Renal pelvis (tissue), 4 donors: ENCODE data around the gene SPNS2. TPM values are rescaled to one million over a fixed set of nuclear protein-coding genes. Genes with fewer than 3 reads are reported as not detected.

Source experiments
- DNase-seq: peaks from one replicate; pipeline ENCODE4 v3.0.0-alpha.2; 2013
- polyA plus RNA-seq, 3 donors: library from polyadenylated mRNA; unstranded; fragments of 120-200 nt; gene quantifications; one replicate each; pipeline ENCODE4 v1.2.1, GENCODE V29; 2013; ENCODE audit not compliant: insufficient read length in 3 of 3

SPNS2 gene
- polyA plus RNA-seq, 3 donors = 44.2 to 53.6 (median 48.2) TPM

DNA sequence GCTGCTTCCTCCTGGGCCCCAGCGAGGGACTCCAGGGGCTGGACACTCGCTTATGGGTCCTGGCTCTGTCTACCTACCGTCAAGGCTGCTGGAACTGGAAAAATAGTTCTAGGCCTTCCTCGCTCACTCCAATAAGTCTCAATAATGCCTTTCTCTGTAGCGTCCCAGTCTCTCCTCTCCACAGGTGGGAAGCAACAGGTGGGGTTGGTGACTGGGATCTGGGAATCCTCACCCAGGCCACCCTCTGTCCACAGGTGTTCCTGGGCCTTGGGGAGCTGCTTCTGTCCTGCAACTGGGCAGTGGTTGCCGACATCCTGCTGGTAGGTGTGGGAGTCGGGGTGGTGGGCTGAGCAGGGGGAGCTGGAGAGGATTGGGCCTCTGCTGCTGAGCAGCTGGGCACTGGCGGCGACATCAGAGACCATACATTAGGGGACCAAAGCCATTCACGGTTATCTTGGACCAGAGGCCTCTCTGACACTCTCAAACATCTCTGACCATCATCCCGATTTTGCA, 20.3 kb upstream of the SPNS2 start:
- DNase-seq = no peak

DNA sequence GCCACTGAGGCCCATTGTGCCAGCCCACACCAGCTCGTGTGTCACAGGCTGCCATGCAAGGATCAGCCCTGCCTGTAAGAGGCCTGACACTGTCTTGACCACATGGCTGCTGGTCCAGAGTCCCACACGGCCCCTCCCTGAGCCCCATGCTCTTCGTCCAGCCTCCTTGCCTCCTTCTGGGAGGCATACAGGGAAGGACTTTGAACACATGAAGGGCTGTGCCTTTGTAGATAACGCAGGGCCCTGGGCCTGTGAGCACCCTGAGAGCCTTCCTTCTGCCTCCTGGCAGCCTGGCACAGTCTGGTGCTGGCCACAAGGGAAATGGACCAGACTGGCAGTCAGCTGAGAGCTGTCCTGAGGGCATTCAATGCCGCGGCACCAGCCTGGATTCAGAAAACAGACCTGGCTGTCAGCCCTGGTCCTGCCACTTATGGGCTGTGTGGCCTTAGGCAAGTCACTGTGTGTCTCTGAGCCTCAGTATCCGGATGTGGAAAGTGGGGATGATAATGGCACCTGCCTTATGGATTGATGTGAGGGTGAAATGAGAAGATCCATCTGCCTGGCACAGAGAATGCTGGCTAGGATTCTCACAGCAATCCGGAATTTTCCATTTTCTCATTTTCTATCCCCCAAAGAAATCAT, 19.2 kb upstream of the SPNS2 start:
- DNase-seq = no peak

DNA sequence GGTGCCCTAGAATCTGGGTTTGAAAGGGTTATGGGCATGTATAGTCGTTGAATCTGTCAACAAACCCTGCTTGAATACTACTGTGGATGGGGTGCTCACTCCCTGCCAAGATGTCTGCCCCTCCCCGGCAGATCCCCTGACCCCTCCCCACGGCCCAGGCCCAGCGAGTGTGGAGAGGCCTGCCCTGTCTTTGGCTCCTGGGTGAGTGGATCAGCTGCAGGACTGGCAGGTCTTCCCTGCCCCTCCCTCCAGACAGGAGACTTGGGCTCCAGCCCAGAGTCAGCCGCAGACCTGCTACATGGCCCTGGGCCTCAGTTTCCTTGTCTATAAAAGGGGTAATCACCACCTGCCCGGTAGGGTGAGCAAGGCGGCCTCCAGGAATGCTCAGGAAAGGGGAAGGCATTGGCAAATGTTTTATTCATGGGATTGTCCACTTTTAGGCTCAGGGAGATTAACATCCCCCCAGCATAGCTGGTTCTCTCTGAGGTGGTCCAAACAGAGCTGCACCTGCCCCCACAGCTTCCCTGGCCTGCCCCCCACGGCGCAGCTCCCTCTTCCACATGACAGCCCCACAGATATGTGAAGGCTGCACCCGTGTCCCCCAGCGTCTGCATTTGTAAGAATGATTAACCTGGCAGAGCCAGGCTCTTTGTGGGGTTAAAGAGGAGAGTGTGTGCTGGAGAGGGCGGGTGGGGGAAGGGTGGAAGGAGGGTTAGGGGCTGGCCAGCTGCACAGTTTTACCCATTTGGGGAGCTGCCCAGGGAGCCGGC, 18.5 kb upstream of the SPNS2 start:
- peak; percentile 78 for DNase-seq

DNA sequence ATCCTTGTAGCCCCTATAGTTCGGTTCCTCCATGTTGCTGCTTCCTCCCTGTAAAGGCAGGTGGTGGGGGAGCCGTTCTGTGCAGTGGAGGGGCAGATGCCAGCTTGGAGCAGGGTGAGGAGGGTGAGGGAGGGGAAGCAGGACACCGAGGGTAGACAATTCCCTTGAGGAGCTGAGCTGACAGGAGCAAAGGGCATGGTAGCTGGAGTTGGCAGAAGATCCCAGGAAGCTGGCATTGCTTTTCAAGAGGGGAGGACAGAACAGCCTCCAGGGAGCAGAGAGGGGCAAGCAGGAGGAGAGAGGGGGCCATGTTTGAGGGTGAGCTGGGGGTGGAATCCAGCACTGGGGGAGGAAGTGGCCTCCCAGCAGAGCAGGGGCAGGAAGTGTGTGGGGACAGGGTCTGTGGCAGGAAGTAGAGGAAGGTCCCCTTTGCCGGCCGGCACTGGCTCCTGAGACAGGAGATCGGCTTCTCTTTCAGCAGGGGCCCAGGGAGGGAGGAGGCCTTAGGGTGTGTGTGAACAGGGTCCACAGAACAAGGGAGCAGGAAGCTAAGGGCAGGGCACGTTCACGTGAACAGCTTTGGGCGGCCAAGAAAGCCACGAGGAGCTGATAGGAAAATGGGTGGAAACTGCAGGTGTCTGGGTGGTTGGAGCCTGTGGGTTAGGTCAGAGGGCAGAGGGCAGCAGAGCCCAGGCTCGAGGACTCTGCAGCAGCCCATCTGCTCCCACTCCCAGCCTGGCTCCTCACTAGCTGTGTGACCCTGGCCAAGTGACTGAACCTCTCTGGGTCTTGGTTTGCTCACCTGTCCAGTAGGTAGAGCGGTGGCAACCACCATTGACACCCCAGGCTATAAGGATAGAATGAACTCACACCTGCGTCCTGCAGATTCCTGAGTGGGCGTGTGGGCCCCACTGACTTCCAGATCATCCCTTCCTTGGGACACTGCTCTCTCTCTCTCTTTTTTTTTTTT, 17.5 kb upstream of the SPNS2 start:
- no peak for DNase-seq

DNA sequence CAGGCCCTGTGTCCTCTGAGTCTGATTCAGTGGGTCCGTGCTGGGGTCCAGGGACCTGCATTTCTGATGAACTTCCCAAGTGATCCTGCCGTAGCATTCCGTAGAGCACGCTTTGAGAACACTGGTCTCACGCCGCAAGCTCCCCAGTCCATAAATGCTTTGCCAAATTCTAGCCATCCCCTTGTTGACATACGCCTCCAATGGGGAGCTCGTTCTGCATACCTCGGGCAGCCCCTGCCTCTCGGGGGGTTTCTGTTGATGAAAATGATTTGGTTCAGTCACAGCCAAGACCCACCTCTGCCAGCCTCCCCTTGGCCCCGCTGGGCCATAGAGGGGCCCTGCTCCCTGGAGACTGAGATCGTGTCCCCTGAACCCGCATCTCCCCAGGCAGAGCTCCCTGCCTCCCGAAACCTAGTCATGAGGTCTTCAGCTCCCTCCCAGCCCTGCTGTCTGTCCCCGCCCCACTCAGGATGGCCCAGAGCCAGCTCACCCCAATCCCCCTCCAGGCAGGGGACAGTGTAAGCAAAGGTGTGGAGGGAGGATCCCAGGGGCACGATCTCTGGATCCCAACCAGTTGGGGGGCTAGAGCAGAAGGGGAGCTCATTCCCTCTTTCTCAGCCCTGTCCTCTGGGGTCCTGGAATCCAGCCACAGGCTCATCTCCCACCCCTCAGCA, 16.2 kb upstream of the SPNS2 start:
- no peak for DNase-seq

DNA sequence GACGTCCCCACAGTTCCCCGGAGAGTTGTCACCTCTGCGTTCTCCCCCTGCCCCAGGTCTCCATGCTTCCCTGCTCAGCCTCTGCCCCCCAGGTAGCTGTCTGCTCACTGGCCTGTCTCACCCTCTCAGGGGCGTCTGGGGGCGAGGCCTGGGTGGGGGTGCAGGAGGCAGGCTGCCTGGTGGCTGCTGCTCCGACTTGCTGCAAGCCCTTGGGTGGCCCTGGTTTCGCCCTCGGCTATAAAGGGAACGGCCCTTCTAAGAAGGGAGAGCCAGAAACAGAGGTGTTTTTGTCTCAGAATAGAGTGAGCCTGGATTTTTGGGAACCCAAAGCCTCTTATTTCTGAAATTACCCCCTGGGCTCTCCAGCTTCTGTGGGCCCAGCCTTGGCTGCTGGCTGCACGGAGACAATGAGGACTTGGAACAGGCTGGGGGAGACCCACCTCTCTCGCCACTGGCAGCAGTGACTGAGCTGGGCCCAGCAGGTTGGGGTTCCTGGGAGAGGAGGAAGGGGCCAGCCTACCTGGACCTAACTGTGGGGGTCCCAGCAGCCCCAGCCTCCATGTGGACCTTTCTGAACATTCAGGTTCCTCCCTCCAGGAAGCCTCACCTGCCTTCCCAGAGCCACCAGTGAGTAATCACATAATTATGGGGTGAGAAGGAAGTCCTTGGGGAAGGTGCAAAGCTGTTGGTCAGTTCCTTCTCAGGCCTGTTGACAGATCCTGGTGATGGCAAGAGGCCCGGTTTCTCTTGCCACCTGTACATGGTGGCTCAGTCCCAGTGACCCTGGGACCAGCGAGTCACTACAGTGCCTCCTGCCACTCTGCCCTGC, 15.5 kb upstream of the SPNS2 start:
- DNase-seq = no peak

DNA sequence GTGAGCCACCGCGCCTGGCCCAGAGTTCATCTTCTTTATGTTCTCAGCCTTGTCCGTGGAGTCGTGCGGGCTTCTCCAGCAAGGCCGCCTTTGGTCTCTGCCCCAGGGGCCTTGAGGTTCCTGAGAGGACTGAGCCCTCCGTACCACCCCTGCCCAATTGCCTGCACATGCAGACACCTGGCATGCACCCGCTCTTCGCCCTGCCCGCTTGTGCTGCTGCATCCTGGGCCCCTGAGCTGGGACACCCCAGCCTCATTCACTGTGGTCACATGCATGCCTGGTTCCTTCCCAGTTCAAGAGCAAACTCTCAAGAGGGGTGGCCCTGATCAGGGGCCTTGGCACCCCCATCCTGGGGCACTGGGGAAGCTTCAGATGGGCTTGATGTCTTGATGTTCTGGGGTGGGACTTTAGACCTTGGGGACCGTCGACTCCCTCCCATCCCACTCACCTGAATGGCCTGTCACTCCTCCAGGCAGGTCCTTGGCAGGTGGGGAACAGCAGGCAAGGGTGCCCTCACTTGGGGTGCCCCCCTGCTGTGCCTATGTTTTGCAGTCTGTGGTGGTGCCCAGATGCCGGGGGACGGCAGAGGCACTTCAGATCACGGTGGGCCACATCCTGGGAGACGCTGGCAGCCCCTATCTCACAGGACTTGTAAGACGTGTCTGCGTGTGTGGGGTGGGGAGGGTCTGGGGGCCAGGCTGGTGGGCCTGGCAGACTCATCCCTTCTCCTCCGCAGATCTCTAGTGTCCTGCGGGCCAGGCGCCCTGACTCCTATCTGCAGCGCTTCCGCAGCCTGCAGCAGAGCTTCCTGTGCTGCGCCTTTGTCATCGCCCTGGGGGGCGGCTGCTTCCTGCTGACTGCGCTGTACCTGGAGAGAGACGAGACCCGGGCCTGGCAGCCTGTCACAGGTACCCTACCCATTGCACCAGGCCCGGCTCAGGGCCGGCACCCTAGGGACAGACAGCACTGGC, 12.7 kb upstream of the SPNS2 start:
- DNase-seq = no peak

DNA sequence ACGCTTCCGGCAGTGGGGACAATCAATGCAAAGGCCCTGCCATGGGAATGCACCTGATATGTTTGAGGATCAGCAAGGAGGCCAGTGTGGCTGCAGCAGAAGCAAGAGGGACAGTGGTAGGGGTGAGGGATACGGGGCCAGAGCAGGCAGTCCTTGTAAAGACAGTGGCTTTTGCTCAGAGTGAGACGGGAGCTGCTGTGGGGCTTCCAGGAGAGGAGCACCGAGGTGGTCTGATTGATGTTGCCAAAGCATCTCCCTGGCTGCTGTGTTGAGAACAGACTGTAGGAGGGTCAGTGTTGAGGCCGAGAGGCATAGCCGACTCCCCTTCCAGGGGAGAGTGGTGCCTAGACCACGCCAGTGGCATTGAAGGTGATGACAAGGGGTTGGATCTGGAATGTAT, 11.4 kb upstream of the SPNS2 start:
- DNase-seq = no peak

DNA sequence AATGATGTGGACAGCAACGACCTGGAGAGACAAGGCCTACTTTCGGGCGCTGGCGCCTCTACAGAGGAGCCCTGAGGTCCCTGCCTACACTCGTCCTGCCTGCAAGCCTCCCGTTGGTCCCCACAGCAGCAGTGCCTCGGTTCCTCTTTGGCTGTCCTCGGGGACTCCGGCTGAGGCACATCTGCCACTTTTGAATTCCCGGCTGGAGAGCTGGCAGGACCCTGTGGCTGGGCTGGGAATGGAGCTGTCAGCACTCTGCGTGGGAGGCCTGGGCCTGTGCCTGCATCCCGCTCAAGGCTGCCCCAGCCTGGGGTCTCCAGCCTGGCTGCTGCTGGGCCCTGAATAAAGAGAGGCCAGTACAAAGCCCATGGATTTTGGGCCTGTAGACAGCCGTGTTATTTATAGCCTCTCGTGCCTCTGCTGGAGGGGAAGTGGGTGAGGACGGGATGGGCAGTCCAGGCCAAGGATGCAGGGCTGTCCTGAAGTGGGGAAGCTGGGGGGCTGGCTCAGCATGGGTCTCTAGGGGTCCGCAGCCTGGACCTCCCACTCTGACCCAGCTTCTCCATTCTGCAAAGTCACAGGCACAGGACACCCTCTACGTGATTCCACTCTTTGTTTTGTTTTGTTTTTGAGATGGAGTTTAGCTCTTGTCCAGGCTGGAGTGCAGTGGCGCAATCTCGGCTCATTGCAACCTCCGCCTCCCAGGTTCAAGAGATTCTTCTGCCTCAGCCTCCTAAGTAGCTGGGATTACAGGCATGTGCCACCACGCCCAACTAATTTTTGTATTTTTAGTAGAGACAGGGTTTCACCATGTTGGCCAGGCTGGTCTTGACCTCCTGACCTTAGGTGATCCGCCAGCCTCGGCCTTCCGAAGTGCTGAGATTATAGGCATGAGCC, 10.6 kb upstream of the SPNS2 start:
- no peak for DNase-seq

DNA sequence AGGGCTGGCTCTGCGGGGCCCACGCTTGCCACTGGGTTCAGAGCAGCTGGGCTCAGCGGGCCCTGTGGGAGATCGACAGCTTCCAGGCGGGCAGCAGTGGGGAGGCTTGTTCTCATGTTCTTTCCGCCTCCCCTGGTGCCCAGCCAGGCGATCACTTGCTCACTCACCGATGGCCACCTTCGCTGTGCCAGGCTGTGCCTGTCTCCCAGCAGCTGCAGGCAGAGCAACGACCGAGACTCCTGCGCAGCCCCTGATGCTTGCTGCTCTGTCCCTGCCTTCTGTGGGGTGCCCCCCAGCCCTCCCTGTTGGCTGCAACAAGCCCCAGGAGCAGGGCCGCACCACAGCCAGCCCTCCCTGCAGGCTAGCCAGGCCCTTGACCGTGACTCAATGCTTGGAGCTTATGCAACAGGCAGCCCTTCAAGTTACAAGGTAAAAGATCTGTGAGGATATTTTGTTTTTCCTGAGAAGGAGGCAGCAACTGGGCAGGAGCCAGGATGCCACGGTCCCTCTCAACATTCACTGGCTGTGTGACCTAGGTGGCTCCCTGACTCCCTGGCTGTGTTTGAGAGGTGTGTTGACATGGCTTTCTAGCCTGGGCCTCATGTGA, 9.6 kb upstream of the SPNS2 start:
- no peak for DNase-seq

DNA sequence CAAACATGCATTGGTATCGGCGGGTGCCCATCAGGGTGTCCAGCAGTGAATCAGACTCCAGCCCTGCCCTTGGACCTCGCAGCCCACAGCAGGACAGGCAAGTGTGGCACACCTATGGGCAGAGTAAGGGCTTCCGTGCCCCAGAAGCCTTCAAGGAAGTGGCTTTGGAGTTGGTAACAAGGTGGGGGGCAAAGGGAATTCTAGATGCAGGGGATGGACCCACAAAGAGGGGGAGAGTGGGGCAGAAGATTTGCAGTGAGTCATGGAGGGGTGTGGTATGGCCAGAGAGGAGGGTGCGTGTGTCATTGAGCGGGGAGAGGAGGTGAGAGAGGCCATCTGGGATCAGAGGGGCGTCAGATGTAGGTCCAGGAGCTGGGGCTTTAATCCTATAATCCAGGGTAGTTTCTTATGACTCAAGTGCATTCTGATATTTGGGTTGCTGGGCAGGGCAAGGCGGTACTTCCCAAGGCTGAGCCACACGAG, 8.5 kb upstream of the SPNS2 start:
- DNase-seq = no peak

DNA sequence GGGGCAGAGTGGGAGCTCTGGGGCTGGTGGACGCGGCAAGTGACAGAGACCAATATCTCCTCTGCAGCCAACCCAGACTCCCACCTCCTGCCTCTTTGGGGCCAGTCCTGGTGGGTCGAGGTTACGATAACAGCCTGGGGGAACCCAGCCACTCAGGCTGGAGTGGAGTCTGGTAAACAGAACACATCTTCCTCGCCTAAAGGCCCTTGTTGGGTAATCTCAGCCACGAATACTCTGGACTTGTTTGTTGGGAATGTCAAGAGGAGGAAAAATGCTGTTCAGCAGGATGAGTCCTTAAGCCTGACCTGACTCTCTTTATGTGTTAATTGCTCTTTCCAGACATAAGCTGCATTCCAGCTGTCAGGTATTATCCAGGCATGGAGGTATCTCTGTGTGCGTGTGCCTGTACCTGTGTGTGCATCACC, 8.0 kb upstream of the SPNS2 start:
- no peak for DNase-seq

DNA sequence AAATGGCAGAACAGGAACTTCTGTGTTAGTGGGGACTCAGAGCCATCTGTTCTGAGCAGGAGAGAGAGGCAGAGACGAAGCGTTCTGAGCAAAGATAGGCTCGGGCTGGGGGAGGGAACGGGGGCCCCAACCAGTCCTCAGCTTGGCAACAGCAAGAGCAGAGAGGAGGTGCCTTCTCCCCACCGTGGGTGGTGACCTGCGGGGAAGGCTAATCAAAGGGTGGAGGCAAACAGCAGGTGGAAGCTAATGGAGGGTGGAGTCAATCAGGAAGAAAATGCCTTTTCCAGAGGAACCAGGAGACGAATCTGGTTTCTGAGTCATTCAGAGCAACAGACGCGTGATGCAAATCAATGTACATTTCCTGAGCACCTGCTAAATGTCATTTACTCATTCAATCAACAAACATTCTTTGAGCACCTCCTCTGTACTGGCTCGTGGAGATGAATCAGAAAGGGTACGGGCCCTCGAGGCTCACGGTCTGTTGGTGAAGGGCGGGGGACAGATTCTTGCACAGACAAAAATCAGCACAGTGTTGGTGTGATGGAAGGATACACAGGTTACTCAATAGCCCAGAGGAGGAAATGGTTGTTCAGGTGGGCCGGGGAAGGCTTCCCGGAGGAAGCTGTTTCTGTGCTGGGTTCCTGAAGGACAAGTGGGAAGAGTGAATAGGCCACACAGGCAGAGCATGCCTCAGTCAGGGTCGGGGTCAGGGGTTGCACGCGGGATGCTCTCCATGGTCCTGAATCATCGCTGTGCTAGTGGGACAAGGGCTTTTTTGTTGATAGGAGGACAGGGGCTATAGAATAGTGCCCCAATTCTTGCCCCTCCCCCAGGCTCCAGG, 5.7 kb upstream of the SPNS2 start:
- DNase-seq = peak; percentile 81

DNA sequence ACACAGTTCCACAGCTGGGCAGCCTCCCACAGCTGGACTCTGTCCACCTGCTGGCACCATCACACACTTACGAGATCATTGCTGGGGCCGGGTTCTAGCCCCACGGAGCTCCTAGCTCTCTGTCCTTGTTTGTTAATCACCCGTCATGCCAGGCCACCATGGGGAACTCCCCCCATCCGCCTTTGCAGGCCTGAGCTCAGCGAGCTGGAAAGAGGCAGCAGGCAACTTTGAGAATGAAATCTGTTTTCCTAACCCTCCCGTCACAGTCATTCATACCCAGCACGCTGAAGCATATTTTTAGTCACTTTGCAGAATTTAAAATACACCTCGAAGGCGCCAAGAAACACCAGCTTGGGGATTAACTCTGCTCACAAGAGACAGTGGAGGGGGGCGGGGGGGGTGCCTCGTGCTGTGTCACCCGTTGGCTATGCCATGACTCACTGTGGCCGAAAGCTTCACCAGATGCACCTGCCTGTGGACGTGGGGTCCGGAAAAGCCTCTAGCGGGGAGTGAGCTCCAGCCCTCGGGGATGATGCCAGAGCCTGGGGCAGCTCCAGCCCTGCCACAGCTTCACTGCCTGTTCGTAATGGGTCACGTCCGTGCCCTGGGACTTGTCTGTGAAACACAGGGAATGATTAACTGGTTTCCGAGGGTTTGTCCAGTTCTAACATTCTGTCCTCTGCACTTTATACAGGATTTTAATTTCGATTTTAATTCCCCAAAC, 1.4 kb upstream of the SPNS2 start:
- DNase-seq = no peak

DNA sequence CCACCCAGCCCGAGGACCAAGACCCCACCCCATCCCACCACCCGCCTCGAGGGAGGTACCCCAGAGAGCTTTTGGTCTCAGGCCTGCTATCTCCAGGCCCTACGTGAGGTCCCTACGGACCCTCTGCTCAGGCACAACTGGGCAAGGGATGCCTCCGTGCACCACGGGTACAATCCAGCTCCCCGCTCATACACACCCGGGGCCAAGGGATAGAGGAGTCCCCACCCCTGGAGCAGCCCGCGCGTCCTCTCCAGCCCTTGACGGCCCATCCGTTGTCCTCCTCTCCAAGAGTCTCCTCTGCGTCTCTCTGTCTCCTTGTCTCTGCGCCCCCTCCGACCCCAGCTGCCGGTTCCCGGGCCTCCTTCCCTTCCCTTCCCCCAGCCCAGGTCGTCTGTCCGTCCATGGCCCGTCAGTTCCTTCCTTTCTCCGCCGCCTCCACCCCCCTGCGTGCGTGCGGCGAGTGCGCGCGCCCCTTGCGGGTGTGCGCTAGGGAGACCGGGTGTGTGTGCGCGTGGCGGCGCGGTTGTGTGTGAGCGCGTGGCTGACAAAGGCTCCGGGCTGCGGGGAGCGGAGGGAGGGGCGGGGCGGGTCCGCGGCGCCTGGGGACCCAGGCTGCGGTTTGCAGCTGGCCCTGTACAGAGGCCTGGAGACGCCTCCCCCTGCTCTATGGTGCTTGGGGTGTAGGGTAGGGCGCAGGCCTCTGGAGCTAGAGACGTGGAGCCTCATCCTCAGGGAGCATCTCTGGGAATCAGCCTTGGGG, 930 bp downstream of the SPNS2 start:
- DNase-seq = no peak
